Erythroblast (primary cell): ENCODE data around the gene INPP4A.

ENCODE experiments used
- GATA1 ChIP-seq: IDR thresholded peaks from 2 replicates; pipeline ENCODE4 v1.6.1; 2011; ENCODE audit warnings: low read depth, mild to moderate bottlenecking, control low read depth, low read length, moderate library complexity
- POLR2A ChIP-seq: IDR thresholded peaks from 2 replicates; pipeline ENCODE4 v1.6.1; 2011; ENCODE audit warnings: mild to moderate bottlenecking, low read length

DNA sequence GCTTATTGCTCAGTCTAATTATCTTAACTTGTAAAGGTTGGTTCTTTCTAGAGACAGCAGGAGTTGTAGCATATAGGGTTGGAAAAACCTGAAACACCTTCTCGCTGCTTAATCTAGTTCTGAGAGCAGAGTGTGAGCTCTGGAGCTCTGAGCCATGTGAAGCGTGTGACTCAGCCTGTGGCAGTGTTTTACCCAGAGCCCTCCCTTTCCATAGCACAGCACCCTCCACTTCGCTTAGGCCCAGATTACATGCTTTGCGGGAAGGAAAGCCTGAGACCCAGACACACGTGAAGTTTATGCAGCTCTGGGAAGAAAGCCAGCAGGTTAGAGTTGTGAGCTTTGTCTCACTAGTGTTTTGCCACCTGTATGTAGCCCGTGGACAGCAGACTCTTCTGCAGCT lies 74.5 kb downstream of the INPP4A start:
- TF ChIP-seq POLR2A: no peak
- no peak for TF ChIP-seq GATA1
